Stimulated activated naive CD8-positive, alpha-beta T cell treated with anti-CD3 and anti-CD28 coated beads, Interleukin-15, Interleukin-2, amounts not matched to agents 100 ng/mL and 50 ng/mL, for 24 hours (primary cell): ENCODE measurements around the gene DNAJC7.

Source experiments
- H3K27ac Mint-ChIP-seq: one replicate; pipeline ENCODE4 v1.8.0; 2021; ENCODE audit warnings: mild to moderate bottlenecking, mixed read lengths
- H3K27me3 Mint-ChIP-seq: one replicate; pipeline ENCODE4 v1.8.0; 2021; ENCODE audit warnings: mixed read lengths
- H3K36me3 Mint-ChIP-seq: one replicate; pipeline ENCODE4 v1.8.0; 2021; ENCODE audit warnings: low read depth, mixed read lengths
- H3K4me1 Mint-ChIP-seq: one replicate; pipeline ENCODE4 v1.8.0; 2021; ENCODE audit warnings: low read depth, mixed read lengths
- H3K4me3 Mint-ChIP-seq: one replicate; pipeline ENCODE4 v1.8.0; 2021; ENCODE audit warnings: mild to moderate bottlenecking, mixed read lengths
- H3K9me3 Mint-ChIP-seq: one replicate; pipeline ENCODE4 v1.8.0; 2021; ENCODE audit warnings: mixed read lengths

Gene DNAJC7

DNA sequence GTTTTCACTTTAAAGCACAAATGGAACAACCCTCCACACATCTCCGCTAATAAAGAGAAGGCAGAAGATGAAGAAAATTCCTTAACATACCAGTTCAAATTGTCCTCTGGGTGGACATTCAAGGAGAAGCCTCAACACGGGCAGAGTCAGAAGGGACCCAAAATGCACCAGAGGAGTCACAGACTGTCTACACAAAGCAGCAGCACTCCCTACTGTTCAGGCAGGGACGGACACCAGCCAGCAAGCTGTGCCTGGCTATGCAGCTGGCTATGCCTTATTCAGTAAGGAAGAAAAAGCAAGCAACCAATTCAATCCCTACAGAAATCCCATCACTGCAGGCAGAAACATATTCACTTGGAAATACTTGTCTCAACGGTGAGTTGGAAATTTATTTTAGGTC is 8.1 kb downstream of the DNAJC7 start:
- Mint-ChIP-seq H3K27me3 (no peaks in the 10 kb centered on the region), H3K4me3 (no peak overlapping the region), H3K9me3 (no peaks in the 10 kb centered on the region), H3K36me3 (peaks cover 41% of the 10 kb centered on the region), H3K4me1 (peaks cover 60% of the 10 kb centered on the region), H3K27ac (no peak overlapping the region)

DNA sequence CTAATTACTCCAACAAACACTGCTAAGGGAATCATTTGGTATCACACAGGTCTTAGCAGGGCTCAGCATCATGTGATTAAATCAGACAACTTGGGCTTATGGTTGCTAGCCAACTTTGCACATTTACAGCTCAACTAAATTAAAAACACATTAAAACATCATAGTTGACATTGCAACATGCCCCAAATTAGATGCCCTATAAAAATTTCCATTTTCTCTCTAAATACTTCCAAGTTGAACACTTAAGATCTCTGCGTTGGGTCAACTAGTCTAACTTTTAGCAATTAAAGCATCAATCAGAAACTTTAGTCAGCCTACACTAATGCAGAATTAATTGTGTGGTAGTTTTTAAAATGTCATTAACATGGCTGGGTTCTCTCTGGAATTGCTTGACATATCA is 12.1 kb downstream of the DNAJC7 start:
- Mint-ChIP-seq H3K4me3 (no peak overlapping the region), H3K36me3 (peaks cover 57% of the 10 kb centered on the region), H3K27ac (peak overlapping the region; percentile 42), H3K27me3 (no peaks in the 10 kb centered on the region), H3K4me1 (peaks cover 28% of the 10 kb centered on the region), H3K9me3 (no peaks in the 10 kb centered on the region)

DNA sequence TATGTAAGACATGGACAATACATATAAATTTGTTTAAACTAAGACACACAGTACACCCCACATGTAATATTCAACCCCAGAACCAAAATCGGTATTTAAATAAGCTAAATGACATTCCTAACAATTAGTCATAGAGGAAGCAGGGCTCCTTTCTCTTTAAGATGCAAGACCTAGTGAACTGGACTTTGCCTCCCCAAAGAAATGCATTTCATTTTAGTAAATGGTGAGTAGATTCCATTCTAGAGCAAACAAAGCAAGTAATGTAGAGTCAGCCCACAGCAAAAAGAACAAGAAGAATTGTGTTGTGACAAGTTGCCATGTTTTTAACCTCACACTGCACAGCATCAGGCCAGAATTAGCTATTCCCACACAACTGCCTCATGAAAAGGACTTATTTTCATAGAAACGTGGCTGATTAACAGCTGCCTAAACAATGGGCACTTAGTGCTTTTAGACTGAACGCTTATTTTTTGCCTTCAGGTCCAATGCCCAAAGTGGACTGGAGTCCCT is 14.4 kb downstream of the DNAJC7 start:
- H3K9me3 Mint-ChIP-seq = no peaks in the 10 kb centered on the region
- H3K27me3 Mint-ChIP-seq = no peaks in the 10 kb centered on the region
- no peak overlapping the region for H3K27ac Mint-ChIP-seq
- peaks cover 53% of the 10 kb centered on the region for H3K36me3 Mint-ChIP-seq
- H3K4me3 Mint-ChIP-seq = no peak overlapping the region
- H3K4me1 Mint-ChIP-seq = peaks cover 16% of the 10 kb centered on the region

DNA sequence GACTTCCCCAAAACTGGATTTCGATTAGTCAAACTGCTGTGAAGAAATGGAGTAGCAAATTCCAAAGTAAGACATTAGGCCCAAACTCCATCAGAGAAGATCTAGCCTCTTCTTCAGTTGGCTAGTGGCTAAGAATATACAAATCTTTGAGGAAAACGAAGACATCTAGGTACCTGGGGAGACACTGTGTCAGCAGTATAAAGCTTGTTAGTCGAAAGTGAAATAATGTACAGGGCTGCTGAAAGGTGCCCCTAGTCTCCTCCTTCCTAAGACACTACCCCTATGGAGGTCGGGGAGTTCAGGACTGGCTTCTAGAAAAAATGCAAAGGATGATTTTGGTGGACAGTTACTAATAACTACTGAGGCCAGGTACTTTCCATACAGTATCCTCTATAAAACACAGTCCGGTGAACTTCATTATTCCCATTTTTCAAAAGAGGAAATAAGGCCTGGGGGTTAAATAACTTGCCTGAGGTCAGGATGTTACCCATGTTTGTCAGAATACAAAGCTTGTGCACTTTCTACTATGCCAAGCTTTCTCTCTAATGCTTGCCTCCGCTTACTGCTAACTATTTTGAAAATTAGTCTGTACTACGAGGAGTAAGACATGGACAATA is 15.0 kb downstream of the DNAJC7 start:
- no peaks in the 10 kb centered on the region for H3K27me3 Mint-ChIP-seq
- H3K9me3 Mint-ChIP-seq = no peaks in the 10 kb centered on the region
- peaks cover 15% of the 10 kb centered on the region for H3K4me1 Mint-ChIP-seq
- no peak overlapping the region for H3K4me3 Mint-ChIP-seq
- no peak overlapping the region for H3K27ac Mint-ChIP-seq
- peaks cover 54% of the 10 kb centered on the region for H3K36me3 Mint-ChIP-seq

DNA sequence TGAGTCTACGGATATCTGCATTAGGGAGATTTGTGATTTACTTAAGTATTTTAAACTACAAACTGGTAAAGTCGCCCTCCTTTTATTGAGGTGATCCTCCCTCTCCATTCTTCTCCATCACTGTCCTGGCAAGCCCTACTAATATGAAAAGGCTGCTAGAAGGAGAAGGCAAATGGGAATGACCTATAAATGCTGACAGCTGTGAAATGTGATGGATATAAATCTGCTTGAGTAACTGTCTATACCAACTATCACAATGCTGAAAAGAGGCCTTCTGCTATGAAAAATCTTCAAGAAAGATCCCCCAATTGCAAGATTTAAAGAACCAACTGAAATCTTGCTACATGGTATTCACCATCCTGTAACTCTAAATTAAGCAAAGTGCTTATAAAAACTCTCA is 15.5 kb downstream of the DNAJC7 start:
- peaks cover 55% of the 10 kb centered on the region for H3K36me3 Mint-ChIP-seq
- H3K4me3 Mint-ChIP-seq = no peak overlapping the region
- no peaks in the 10 kb centered on the region for H3K27me3 Mint-ChIP-seq
- no peak overlapping the region for H3K27ac Mint-ChIP-seq
- H3K4me1 Mint-ChIP-seq = peaks cover 15% of the 10 kb centered on the region
- H3K9me3 Mint-ChIP-seq = no peaks in the 10 kb centered on the region

DNA sequence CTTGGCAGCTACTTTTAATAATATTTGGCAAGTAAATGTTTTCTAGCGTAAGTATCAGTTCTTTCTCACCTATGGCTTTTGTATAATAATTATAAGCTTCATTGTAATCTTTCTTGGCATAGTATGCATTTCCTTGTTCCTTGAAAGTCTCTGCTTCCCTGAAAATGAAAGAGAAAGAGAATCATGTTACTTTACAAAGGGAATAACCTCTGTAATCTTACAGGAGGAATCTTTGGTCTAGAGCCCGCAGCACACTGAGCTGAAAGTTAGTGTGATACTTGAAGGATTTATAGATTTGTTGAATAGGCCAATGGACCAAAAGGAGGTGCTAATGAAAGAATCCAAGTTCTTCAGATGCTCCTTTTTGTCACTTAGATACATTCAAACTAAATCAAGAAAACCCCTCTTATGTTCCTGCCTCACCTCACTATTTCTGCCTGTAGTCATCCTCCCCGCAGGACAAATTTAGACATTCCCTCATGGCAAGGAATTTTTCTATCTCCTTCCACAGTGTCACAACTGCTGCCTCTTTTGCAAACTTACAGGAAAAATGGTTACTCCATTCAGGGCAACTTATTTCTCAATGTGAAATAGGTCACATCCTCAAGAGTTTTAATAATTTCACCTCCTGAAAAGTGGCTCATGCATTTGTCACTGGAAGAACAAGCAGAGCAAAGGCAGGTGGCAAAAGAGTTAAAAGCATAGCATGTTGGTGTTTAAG is 16.7 kb downstream of the DNAJC7 start:
- Mint-ChIP-seq H3K4me1 (peaks cover 25% of the 10 kb centered on the region), H3K27me3 (no peaks in the 10 kb centered on the region), H3K4me3 (no peak overlapping the region), H3K36me3 (peaks cover 66% of the 10 kb centered on the region), H3K27ac (no peak overlapping the region), H3K9me3 (no peaks in the 10 kb centered on the region)

DNA sequence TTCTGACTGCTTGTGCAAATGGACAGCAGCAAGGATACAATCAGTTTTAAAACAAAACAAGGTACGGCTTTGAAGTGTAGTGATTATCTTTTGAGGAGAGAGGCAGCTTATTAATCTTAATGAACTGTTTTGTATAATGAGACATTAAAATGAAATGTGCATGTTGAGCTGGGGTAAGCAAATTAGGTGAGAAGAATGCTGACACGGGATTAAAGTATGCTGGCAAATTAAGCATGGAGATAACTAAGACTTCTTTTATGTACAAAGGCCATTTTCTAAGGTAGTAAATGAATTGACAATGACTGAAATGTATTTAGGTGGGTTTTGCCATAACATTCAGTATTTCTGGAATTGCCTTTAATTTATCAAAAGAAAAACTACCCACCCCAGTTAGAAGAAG is 18.7 kb downstream of the DNAJC7 start:
- Mint-ChIP-seq H3K27me3 (no peaks in the 10 kb centered on the region), H3K4me3 (no peak overlapping the region)

DNA sequence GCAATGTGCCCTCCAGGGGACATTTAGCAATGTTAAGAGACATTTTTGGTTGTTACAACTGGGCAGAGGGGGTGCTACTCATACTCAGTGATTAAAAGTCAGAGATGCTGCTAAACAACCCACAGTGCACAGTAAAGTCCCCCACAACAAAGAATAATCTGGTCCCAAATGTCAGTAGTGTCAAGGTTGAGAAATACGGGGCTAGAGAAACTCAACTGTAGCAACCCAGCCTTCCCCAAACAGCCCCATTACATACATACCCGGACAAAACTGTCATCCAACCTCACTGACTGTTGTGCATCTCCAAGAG is 20.4 kb downstream of the DNAJC7 start:
- no peaks in the 10 kb centered on the region for H3K27me3 Mint-ChIP-seq
- peak overlapping the region; percentile 78 for H3K27ac Mint-ChIP-seq
- no peak overlapping the region for H3K4me3 Mint-ChIP-seq
- peaks cover 64% of the 10 kb centered on the region for H3K36me3 Mint-ChIP-seq
- H3K4me1 Mint-ChIP-seq = peaks cover 15% of the 10 kb centered on the region
- H3K9me3 Mint-ChIP-seq = no peaks in the 10 kb centered on the region

More for the DNA sequence above, 18.7 kb downstream of the DNAJC7 start:
- Mint-ChIP-seq H3K4me1 (peaks cover 15% of the 10 kb centered on the region), H3K9me3 (no peaks in the 10 kb centered on the region), H3K27ac (no peak overlapping the region), H3K36me3 (peaks cover 69% of the 10 kb centered on the region)

DNA sequence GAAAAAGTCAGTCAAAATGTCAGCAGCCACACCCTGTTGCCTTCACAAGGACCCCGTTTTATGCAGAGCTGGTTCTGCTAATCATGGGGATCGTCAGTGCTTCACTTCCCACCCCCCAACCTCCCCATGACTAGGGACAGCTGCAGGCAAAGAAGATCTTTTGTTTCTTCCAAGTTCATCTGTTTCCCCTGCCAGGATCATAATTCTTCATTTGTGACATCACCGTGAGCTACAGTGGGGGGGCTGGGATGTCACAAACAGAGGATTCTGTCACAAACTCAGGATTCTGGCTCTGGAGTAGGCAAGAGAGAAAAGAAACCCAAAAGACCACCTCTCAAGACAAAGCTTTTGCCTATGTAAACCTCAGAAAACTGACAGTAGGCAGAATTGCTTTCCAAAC is 24.7 kb downstream of the DNAJC7 start:
- H3K27ac Mint-ChIP-seq = no peak overlapping the region
- H3K4me1 Mint-ChIP-seq = peaks cover 27% of the 10 kb centered on the region
- H3K9me3 Mint-ChIP-seq = no peaks in the 10 kb centered on the region
- H3K4me3 Mint-ChIP-seq = no peak overlapping the region
- no peaks in the 10 kb centered on the region for H3K27me3 Mint-ChIP-seq
- H3K36me3 Mint-ChIP-seq = peaks cover 77% of the 10 kb centered on the region

DNA sequence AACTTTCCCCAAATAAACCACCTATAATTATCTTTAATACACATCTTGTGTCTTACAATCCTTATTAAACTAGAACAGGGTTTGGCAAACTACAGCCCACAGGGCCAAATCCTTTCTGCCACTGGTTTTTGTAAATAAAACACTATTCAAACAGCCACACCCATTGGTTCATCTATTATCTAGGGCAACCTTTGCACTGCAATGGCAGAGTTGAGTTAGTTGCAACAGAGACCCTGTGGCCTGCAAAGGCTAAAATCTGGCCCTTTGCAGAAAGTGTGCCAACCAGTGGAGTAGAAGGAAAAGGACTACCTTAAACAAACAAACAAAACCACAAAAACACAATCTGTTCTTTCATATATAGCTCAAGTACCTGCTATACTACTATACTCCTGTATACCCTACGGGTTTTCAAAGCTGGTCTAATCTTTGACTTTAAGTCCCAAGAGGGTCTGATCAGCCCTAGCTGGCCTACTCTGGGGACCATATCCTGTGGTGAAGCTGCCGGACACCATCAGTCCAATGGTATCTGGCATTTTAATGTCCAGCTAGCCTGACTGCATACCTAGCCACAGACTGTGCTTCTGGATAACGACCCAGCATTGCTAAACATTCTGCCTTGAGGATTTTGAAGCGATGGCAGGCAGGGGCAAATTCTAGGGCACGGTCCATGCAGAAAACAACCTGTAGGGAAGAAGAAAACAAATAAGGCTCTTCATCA is 27.4 kb downstream of the DNAJC7 start:
- Mint-ChIP-seq H3K9me3 (no peaks in the 10 kb centered on the region), H3K4me1 (peaks cover 18% of the 10 kb centered on the region), H3K27me3 (no peaks in the 10 kb centered on the region), H3K4me3 (no peak overlapping the region), H3K27ac (no peak overlapping the region), H3K36me3 (peaks cover 84% of the 10 kb centered on the region)

DNA sequence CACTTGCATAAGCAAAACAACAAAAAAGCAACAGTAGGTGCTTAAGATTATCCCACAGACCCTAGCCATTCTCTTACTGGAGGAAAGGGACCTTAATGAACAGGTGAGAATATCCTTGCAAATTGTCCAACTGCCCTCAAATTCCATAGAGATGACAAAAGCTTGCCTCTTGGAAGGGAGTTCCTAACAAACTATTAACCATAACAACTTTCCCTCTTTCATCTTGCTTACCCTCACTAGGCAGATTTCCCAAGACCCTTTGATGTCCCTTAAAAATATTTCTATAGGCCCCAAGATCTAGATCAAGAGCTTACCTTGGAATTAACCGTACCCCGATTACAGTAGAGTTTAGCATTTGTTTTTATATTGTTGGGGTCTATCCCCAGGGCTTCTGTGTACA is 28.8 kb downstream of the DNAJC7 start:
- Mint-ChIP-seq H3K27ac (peak overlapping the region; percentile 82), H3K36me3 (peaks cover 83% of the 10 kb centered on the region), H3K9me3 (no peaks in the 10 kb centered on the region), H3K4me1 (peaks cover 18% of the 10 kb centered on the region), H3K4me3 (no peak overlapping the region), H3K27me3 (no peaks in the 10 kb centered on the region)

DNA sequence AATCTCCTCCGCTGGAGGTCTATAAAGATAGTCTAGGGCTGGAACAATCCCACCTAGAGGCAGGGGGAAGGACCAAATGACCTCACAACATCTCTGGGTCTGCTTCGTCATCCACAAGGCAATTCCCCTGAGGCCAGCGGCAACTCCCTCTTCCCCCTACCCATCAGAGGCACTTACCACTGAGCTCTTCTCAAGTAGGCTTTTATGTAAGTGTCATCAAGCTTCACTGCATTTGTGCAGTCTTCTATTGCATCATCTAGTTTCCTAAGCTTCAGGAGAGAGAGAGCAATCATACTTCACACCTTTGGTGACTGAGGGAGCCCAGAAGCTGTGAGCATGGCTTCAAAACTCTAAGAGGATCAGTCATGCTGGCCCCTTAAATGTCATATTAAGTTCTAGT is 29.6 kb downstream of the DNAJC7 start:
- H3K36me3 Mint-ChIP-seq = peaks cover 79% of the 10 kb centered on the region
- peak overlapping the region; percentile 82 for H3K27ac Mint-ChIP-seq
- H3K9me3 Mint-ChIP-seq = no peaks in the 10 kb centered on the region
- no peak overlapping the region for H3K4me3 Mint-ChIP-seq
- no peaks in the 10 kb centered on the region for H3K27me3 Mint-ChIP-seq
- H3K4me1 Mint-ChIP-seq = peaks cover 18% of the 10 kb centered on the region

DNA sequence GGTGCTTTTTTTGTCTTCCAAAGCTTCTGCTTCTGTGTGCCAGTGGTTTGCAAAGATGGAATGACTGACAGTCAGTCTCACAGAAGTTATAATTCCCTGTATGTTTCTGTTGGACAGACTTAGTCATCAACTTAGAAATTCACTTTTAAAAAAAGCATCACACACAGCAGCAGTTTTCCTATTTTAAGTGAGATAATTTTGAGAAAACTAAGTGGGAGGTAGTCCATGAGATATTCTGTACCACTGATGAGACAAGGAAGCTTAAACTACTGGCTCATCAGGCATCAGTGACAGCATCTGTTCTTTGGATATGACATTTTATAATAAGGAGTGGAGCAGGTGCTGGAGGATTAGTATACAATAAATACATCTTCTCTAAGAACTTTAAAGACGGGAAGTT is 30.6 kb downstream of the DNAJC7 start:
- Mint-ChIP-seq H3K27ac (peak overlapping the region; percentile 82), H3K27me3 (no peaks in the 10 kb centered on the region), H3K36me3 (peaks cover 84% of the 10 kb centered on the region), H3K4me1 (peaks cover 18% of the 10 kb centered on the region), H3K4me3 (no peak overlapping the region), H3K9me3 (no peaks in the 10 kb centered on the region)

DNA sequence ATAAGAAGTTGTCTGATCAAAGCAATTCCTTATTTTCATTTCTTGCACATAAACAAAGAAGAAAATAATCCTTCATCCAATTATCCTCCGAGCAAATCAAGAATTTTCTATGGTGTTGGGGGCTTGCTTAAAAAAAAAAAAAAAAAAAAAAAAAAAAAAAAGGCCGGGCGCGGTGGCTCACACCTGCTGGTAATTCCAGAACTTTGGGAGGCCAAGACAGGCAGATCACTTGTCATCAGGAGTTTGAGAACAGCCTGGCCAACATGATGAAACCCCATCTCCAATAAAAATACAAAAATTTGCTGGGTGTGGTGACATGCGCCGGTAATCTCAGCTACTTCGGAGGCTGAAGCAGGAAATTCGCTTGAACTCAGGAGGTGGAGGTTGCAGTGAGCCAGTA is 31.3 kb downstream of the DNAJC7 start:
- Mint-ChIP-seq H3K9me3 (no peaks in the 10 kb centered on the region), H3K27ac (peak overlapping the region; percentile 40), H3K4me3 (no peak overlapping the region), H3K4me1 (peaks cover 18% of the 10 kb centered on the region), H3K36me3 (peaks cover 84% of the 10 kb centered on the region), H3K27me3 (no peaks in the 10 kb centered on the region)

DNA sequence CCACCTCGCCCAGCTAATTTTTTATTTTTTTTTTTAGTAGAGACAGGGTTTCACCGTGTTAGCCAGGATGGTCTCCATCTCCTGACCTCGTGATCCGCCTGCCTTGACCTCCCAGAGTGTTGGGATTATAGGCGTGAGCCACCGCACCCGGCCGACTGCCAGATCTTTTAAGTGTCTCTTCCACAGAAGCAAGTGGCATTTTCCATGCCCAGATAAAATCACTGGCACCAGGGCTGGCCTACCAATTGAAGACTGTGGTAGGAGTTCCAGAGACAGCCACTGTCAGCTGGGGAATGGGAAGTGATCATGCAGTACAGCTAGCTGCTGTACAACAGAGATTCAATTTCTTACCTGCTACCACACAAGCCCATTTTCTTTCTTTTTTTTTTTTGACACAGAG is 32.8 kb downstream of the DNAJC7 start:
- no peaks in the 10 kb centered on the region for H3K9me3 Mint-ChIP-seq
- no peak overlapping the region for H3K27ac Mint-ChIP-seq
- no peak overlapping the region for H3K4me3 Mint-ChIP-seq
- H3K27me3 Mint-ChIP-seq = no peaks in the 10 kb centered on the region
- peaks cover 83% of the 10 kb centered on the region for H3K36me3 Mint-ChIP-seq
- H3K4me1 Mint-ChIP-seq = peaks cover 18% of the 10 kb centered on the region
